ENCODE results near the gene GABRG3. TPM values are rescaled to one million over a fixed set of nuclear protein-coding genes. Genes with fewer than 3 reads are reported as not detected.

Gene GABRG3
- total RNA-seq, 1 donor from 2014 or later = 3.0 TPM

DNA sequence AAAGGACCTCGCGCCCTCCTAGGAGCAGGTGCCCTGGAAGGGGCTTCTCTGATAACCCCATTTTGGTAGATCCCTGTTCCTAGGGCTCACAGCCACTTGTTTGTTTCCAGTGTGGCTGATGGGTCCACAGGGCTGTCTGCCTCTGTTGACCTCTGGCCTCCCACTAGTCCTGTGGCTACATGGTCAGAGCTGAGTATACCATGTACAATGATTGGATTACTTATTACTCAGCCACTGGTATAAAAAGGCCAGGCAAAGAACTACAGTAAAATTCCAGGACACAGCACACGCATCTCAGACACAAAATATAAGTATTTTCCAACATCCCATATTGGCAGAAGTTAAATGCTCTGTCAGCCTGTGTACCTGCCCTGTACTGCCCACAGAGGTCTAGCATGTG, 277.3 kb downstream of the GABRG3 start:
- H3K27me3 Mint-ChIP-seq (ENCODE audit: low read depth) = no peaks in the 10 kb centered on the region
- H3K4me1 Mint-ChIP-seq = peaks cover 21% of the 10 kb centered on the region
- H3K27ac Mint-ChIP-seq = no peak overlapping the region
- TF ChIP-seq, protein P1, sequence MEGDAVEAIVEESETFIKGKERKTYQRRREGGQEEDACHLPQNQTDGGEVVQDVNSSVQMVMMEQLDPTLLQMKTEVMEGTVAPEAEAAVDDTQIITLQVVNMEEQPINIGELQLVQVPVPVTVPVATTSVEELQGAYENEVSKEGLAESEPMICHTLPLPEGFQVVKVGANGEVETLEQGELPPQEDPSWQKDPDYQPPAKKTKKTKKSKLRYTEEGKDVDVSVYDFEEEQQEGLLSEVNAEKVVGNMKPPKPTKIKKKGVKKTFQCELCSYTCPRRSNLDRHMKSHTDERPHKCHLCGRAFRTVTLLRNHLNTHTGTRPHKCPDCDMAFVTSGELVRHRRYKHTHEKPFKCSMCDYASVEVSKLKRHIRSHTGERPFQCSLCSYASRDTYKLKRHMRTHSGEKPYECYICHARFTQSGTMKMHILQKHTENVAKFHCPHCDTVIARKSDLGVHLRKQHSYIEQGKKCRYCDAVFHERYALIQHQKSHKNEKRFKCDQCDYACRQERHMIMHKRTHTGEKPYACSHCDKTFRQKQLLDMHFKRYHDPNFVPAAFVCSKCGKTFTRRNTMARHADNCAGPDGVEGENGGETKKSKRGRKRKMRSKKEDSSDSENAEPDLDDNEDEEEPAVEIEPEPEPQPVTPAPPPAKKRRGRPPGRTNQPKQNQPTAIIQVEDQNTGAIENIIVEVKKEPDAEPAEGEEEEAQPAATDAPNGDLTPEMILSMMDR (IDR thresholded peaks at IDR 0.05; ENCODE audit: unreplicated experiment) = no peak
- DNase-seq (ENCODE audit: low spot score in 2 of 2, unreplicated experiment in 2 of 2) = no peak
- H3K36me3 Mint-ChIP-seq = no peaks in the 10 kb centered on the region
- no peak overlapping the region for H3K4me3 Mint-ChIP-seq
- H3K9me3 Mint-ChIP-seq = peaks cover 3% of the 10 kb centered on the region

DNA sequence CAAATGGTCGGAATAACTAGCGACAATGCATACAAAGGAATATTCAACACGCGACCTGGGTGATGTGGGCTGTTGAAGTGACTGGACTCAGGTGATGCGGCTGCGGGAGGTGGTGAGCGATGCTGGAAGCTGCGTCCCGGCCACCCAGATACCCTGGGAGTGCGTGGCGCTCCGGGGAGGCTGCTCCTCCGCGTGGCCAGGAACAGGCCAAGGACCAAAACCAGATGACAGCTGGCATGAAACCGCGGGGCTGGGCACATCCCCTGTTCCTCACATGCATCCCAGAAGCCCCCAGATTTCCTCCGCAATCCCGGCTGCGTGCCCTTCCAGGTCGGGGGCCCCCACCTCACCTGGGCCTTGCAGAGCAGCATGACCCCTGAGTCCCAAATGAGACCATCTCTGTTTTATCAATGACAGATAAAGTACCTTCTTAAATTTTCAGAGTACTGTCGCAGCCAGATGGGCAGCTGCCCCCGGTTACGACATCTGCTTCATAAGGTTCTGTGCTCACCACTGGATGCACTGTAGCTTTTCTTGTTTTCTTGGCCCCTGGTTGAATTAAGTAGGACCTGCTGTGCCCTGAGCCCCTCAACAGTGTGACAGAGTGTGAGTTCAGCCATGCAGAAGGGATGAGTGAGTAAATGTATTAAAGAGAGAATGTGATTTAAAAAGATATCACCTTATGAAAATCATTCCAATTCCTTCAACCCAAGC, 278.2 kb downstream of the GABRG3 start:
- H3K4me3 Mint-ChIP-seq = no peak overlapping the region
- peaks cover 3% of the 10 kb centered on the region for H3K9me3 Mint-ChIP-seq
- H3K4me1 Mint-ChIP-seq = peaks cover 30% of the 10 kb centered on the region
- TF ChIP-seq, protein P1 (IDR thresholded peaks at IDR 0.05; ENCODE audit: unreplicated experiment) = no peak
- DNase-seq (ENCODE audit: low spot score in 2 of 2, unreplicated experiment in 2 of 2) = no peak
- H3K27ac Mint-ChIP-seq = no peak overlapping the region
- no peaks in the 10 kb centered on the region for H3K27me3 Mint-ChIP-seq (ENCODE audit: low read depth)
- no peaks in the 10 kb centered on the region for H3K36me3 Mint-ChIP-seq

DNA sequence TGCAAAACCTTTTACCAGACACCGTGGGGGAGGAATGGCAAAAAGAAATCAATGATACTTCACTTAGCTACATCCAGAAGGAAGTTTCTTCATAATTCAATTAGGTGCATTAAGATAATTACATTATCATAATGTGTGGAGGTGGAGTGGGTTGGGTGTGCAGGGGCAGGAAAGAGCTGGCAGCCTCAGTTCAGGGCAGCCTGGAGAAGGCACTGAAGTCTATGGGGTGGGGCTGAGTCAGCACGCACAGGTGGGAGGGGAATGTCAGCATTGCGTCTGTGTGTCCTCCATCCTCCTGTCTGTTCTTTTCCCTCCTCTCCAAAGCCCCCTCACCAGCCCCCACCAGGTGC, 278.8 kb downstream of the GABRG3 start:
- TF ChIP-seq, protein P1 (IDR thresholded peaks at IDR 0.05; ENCODE audit: unreplicated experiment) = no peak
- H3K27me3 Mint-ChIP-seq (ENCODE audit: low read depth) = no peaks in the 10 kb centered on the region
- H3K27ac Mint-ChIP-seq = no peak overlapping the region
- H3K9me3 Mint-ChIP-seq = peaks cover 3% of the 10 kb centered on the region
- no peak for DNase-seq (ENCODE audit: low spot score in 2 of 2, unreplicated experiment in 2 of 2)
- H3K4me1 Mint-ChIP-seq = peaks cover 34% of the 10 kb centered on the region
- no peak overlapping the region for H3K4me3 Mint-ChIP-seq
- no peaks in the 10 kb centered on the region for H3K36me3 Mint-ChIP-seq

DNA sequence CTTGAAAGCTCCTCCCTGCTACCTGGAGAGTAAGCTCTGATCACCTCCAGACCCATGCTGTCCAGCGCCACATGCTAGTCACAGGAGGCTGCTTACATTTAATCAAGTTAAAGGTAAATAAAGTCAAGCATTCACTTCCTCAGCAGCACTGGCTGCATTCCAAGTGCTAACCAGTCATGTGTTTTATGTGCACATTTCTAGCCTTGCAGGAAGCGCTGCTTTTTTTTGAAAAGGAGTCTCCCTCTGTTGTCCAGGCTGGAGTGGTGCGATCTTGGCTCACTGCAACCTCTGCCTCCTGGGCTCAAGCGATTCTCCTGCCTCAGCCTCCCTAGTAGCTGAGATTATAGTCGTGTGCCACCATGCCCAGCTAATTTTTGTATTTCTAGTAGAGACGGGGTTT, 279.2 kb downstream of the GABRG3 start:
- Mint-ChIP-seq H3K27me3 (ENCODE audit: low read depth) (no peaks in the 10 kb centered on the region), H3K9me3 (peaks cover 3% of the 10 kb centered on the region), H3K4me1 (peaks cover 34% of the 10 kb centered on the region), H3K4me3 (no peak overlapping the region), H3K27ac (no peak overlapping the region), H3K36me3 (no peaks in the 10 kb centered on the region)
- TF ChIP-seq, protein P1 (IDR thresholded peaks at IDR 0.05; ENCODE audit: unreplicated experiment) = no peak
- no peak for DNase-seq (ENCODE audit: low spot score in 2 of 2, unreplicated experiment in 2 of 2)

DNA sequence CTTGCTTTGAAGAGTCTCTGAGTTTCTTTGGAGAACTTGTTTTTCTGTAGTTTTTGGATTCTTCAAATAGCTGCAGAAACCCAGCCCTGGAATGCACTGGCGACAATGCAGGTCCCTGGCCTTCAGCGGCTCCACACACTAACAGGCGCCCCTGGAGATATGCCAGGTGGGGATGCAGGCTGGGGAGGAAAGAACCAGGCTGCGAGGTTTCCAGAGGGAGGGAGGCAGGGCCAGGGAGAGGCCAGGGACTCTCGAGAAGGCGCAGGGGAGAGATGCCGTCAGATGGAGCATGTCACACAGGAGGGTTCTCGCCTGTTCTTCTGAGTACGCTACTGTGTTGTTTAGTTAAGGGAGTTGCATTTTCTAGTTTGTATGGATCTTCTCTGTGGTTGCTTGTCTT, 283.1 kb downstream of the GABRG3 start:
- no peak overlapping the region for H3K4me3 Mint-ChIP-seq
- H3K27ac Mint-ChIP-seq = peak overlapping the region; percentile 36
- no peaks in the 10 kb centered on the region for H3K36me3 Mint-ChIP-seq
- DNase-seq (ENCODE audit: low spot score in 2 of 2, unreplicated experiment in 2 of 2) = peak in 1 of 2 experiments; percentile 63
- no peaks in the 10 kb centered on the region for H3K27me3 Mint-ChIP-seq (ENCODE audit: low read depth)
- peaks cover 38% of the 10 kb centered on the region for H3K4me1 Mint-ChIP-seq
- TF ChIP-seq, protein P1 (IDR thresholded peaks at IDR 0.05; ENCODE audit: unreplicated experiment) = no peak
- H3K9me3 Mint-ChIP-seq = no peaks in the 10 kb centered on the region

Measured in mesothelial cell of epicardium (in vitro differentiated cells).